SK-N-SH (cell line): Measurements from ENCODE around the gene PDGFRB. TPM values are rescaled to one million over a fixed set of nuclear protein-coding genes. Genes with fewer than 3 reads are reported as not detected.

Experiments used
- CTCF ChIA-PET: fragments of 300-600, 350-600 bp; formaldehyde crosslinking; extraction: SDS; loops from one replicate; lab custom pipeline; 2021; lab: Yijun Ruan, JAX
- POLR2A ChIA-PET: fragments of 350-600 bp; sonication (Branson Sonifier 250); formaldehyde crosslinking; extraction: SDS; loops from one replicate; lab custom pipeline; 2020; ENCODE audit warnings: antibody characterized with exemption, inconsistent platforms; lab: Yijun Ruan, JAX
- DNase-seq: peaks from one replicate; pipeline ENCODE4 v3.0.0; 2012
- H2AFZ ChIP-seq: fragments of 200-600 bp; sonication (generic); 2 replicates; pipeline ENCODE4 v1.8.1; 2016; ENCODE audit warnings: antibody characterized with exemption, mild to moderate bottlenecking, low read depth
- H3F3A ChIP-seq: fragments of 200-600 bp; sonication (generic); replicated peaks from 2 replicates; pipeline ENCODE3; 2016; ENCODE audit warnings: antibody characterized with exemption, mild to moderate bottlenecking; ENCODE audit not compliant: insufficient read depth
- H3K27ac ChIP-seq, 2 experiments: fragments of 200-500 bp in 1 of 2; fragments of 200-600 bp in 1 of 2; sonication (Bioruptor generic) in 1 of 2; sonication (generic), shearing (Covaris generic) in 1 of 2; 2 replicates each; pipeline versions ENCODE4 v1.5.1 to v1.6.1; 2014 to 2016; ENCODE audit warnings: low read depth in 2 of 2, inconsistent platforms in 1 of 2, low read length in 1 of 2, mild to moderate bottlenecking in 1 of 2, mixed read lengths in 1 of 2
- H3K27me3 ChIP-seq: fragments of 200-600 bp; sonication (generic), shearing (Covaris generic); 2 replicates; pipeline ENCODE4 v1.6.1; 2016; ENCODE audit warnings: mixed run types; ENCODE audit not compliant: insufficient read depth
- H3K36me3 ChIP-seq, 2 experiments: fragments of 200-500 bp in 1 of 2; fragments of 200-600 bp in 1 of 2; sonication (Bioruptor generic) in 1 of 2; sonication (generic) in 1 of 2; replicated peaks in 1 of 2; 2 replicates each; pipeline versions ENCODE3 to v1.5.1; 2014 to 2016; ENCODE audit warnings: low read length in 1 of 2, mild to moderate bottlenecking in 1 of 2; ENCODE audit not compliant: insufficient read depth in 2 of 2, control insufficient read depth in 1 of 2
- H3K4me1 ChIP-seq, 2 experiments: fragments of 200-500 bp in 1 of 2; fragments of 200-600 bp in 1 of 2; sonication (Bioruptor generic) in 1 of 2; sonication (generic), shearing (Covaris generic) in 1 of 2; 2 replicates each; pipeline versions ENCODE4 v1.5.1 to v1.6.1; 2014 to 2016; ENCODE audit warnings: low read depth in 1 of 2, low read length in 1 of 2, mixed run types in 1 of 2; ENCODE audit not compliant: insufficient read depth in 2 of 2, control insufficient read depth in 1 of 2
- H3K4me2 ChIP-seq: fragments of 200-600 bp; sonication (generic), shearing (Covaris generic); 2 replicates; pipeline ENCODE4 v1.6.1; 2017; ENCODE audit warnings: mixed run types
- H3K4me3 ChIP-seq, 2 experiments: fragments of 200-500 bp in 1 of 2; fragments of 200-600 bp in 1 of 2; sonication (Bioruptor generic) in 1 of 2; sonication (generic), shearing (Covaris generic) in 1 of 2; 2 replicates each; pipeline versions ENCODE4 v1.5.1 to v1.8.1; 2014 to 2016; ENCODE audit warnings: low read depth in 2 of 2, inconsistent platforms in 1 of 2, low read length in 1 of 2, mild to moderate bottlenecking in 1 of 2, mixed read lengths in 1 of 2, moderate library complexity in 1 of 2
- H3K79me2 ChIP-seq: fragments of 200-600 bp; sonication (generic); 2 replicates; pipeline ENCODE4 v1.8.1; 2017; ENCODE audit warnings: mild to moderate bottlenecking; ENCODE audit not compliant: insufficient read depth
- H3K9ac ChIP-seq: fragments of 200-600 bp; sonication (generic); 2 replicates; pipeline ENCODE4 v1.6.1; 2017; ENCODE audit warnings: mixed run types
- H3K9me2 ChIP-seq: fragments of 200-600 bp; sonication (generic); 2 replicates; pipeline ENCODE4 v1.6.1; 2017; ENCODE audit warnings: mixed run types
- H3K9me3 ChIP-seq: fragments of 200-600 bp; sonication (generic); 2 replicates; pipeline ENCODE4 v1.6.1; 2017; ENCODE audit warnings: mixed run types, mild to moderate bottlenecking, moderate library complexity
- H4K20me1 ChIP-seq: fragments of 200-600 bp; sonication (generic); 2 replicates; pipeline ENCODE4 v1.6.1; 2017; ENCODE audit warnings: mild to moderate bottlenecking, mixed run types; ENCODE audit not compliant: insufficient read depth
- ELF1 ChIP-seq: IDR thresholded peaks from 2 replicates; pipeline ENCODE4 v1.4.0; 2012
- WGBS: methylation state at CpG from one replicate; pipeline ENCODE4 v1.1.6; 2017; ENCODE audit warnings: low lambda C conversion rate; 5-methylcytosine and 5-hydroxymethylcytosine counted together
- polyA plus RNA-seq, 3 experiments: library from polyadenylated mRNA; depleted of rRNA; stranded (reverse); fragments of >200 nt; gene quantifications; 2 replicates each; pipeline ENCODE4 v1.2.3, GENCODE V29; 2012
- TF ChIP-seq, protein P1 (sequence below): fragments of 200-600 bp; sonication (generic); IDR thresholded peaks from 2 replicates; pipeline ENCODE4 v1.6.1; 2017; ENCODE audit warnings: antibody characterized with exemption, mild to moderate bottlenecking, moderate library complexity
- TF ChIP-seq, protein P2 (sequence below): IDR thresholded peaks from 2 replicates; pipeline ENCODE4 v1.6.1; 2012; ENCODE audit warnings: mild to moderate bottlenecking, low read depth, low read length, moderate library complexity

PDGFRB gene
- polyA plus RNA-seq, 1 of the 3 experiments (the other 2 are of a cell fraction): 32.1 TPM

DNA sequence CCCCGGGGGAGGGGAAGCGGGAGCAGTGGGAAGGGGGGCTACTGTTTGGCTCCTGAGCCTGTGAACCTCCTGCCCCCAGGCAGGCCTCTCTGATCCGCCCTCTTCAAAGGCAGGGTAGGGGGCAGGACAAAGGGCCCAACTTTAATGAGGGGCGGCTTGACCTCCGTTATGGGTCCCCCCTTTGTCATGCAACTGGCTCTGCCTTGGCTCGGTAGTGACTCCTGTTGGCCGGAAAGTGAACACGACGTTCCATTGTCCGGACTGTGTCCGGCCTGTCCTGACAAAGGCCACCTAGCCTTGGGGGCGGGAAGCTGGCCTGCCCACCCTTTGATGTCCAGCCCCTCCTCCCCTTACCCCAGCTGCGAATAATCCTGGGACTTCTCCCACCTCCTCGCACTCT lies 12.3 kb upstream of the PDGFRB start:
- CTCF ChIA-PET: interaction anchor here (0.7 to 1.6 kb wide), 12 partner anchors 9 to 182 kb away, joined by 3 to 6 read pairs (median 3); no protein-coding TSS in a partner anchor
- WGBS: 84% methylated on average over 14 of the region's 14 CpGs
- H3K4me3 ChIP-seq: no peak overlapping the region
- no peaks in the 10 kb centered on the region for H4K20me1 ChIP-seq
- no peak for TF ChIP-seq ELF1
- TF ChIP-seq, protein P1, sequence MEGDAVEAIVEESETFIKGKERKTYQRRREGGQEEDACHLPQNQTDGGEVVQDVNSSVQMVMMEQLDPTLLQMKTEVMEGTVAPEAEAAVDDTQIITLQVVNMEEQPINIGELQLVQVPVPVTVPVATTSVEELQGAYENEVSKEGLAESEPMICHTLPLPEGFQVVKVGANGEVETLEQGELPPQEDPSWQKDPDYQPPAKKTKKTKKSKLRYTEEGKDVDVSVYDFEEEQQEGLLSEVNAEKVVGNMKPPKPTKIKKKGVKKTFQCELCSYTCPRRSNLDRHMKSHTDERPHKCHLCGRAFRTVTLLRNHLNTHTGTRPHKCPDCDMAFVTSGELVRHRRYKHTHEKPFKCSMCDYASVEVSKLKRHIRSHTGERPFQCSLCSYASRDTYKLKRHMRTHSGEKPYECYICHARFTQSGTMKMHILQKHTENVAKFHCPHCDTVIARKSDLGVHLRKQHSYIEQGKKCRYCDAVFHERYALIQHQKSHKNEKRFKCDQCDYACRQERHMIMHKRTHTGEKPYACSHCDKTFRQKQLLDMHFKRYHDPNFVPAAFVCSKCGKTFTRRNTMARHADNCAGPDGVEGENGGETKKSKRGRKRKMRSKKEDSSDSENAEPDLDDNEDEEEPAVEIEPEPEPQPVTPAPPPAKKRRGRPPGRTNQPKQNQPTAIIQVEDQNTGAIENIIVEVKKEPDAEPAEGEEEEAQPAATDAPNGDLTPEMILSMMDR: peak; percentile 30
- no peak for DNase-seq
- H3K27me3 ChIP-seq: no peaks in the 10 kb centered on the region
- H3K9me2 ChIP-seq: no peaks in the 10 kb centered on the region
- no peak overlapping the region for H3K4me2 ChIP-seq
- no peak overlapping the region for H2AFZ ChIP-seq
- no peaks in the 10 kb centered on the region for H3K9me3 ChIP-seq
- H3K79me2 ChIP-seq: no peaks in the 10 kb centered on the region
- H3F3A ChIP-seq: no peaks in the 10 kb centered on the region
- no peak overlapping the region for H3K9ac ChIP-seq
- peaks cover 0 to 19% of the 10 kb centered on the region in 2 experiments; a peak in 1 of 4 replicates for H3K4me1 ChIP-seq
- no peak overlapping the region for H3K27ac ChIP-seq
- POLR2A ChIA-PET: no interaction called here
- no peaks in the 10 kb centered on the region for H3K36me3 ChIP-seq

DNA sequence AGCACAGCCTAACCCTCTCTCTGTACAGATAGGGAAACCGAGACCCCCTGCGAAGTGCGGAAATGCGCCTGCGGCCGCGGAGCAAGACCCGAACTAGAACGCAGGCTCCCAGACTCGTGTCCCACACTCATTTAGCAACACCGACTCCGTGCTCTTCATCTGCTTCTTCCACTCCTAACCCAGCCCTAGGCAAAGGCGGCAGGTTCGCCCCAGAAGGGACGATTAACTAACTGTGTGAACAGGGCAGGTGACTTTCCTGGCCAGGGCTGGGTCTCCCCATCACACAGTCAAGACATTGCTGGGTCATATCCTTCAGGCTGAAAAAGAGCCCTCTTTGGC lies 11.8 kb upstream of the PDGFRB start:
- no peak overlapping the region for H3K27ac ChIP-seq
- H3K79me2 ChIP-seq: no peaks in the 10 kb centered on the region
- H2AFZ ChIP-seq: no peak overlapping the region
- DNase-seq: no peak
- H4K20me1 ChIP-seq: no peaks in the 10 kb centered on the region
- CTCF ChIA-PET: interaction anchor here (0.7 to 1.6 kb wide), 5 partner anchors 15 to 183 kb away, joined by 3 to 5 read pairs (median 3); no protein-coding TSS in a partner anchor
- no peaks in the 10 kb centered on the region for H3F3A ChIP-seq
- H3K9me2 ChIP-seq: no peaks in the 10 kb centered on the region
- TF ChIP-seq, protein P2, sequence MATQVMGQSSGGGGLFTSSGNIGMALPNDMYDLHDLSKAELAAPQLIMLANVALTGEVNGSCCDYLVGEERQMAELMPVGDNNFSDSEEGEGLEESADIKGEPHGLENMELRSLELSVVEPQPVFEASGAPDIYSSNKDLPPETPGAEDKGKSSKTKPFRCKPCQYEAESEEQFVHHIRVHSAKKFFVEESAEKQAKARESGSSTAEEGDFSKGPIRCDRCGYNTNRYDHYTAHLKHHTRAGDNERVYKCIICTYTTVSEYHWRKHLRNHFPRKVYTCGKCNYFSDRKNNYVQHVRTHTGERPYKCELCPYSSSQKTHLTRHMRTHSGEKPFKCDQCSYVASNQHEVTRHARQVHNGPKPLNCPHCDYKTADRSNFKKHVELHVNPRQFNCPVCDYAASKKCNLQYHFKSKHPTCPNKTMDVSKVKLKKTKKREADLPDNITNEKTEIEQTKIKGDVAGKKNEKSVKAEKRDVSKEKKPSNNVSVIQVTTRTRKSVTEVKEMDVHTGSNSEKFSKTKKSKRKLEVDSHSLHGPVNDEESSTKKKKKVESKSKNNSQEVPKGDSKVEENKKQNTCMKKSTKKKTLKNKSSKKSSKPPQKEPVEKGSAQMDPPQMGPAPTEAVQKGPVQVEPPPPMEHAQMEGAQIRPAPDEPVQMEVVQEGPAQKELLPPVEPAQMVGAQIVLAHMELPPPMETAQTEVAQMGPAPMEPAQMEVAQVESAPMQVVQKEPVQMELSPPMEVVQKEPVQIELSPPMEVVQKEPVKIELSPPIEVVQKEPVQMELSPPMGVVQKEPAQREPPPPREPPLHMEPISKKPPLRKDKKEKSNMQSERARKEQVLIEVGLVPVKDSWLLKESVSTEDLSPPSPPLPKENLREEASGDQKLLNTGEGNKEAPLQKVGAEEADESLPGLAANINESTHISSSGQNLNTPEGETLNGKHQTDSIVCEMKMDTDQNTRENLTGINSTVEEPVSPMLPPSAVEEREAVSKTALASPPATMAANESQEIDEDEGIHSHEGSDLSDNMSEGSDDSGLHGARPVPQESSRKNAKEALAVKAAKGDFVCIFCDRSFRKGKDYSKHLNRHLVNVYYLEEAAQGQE: no peak
- peaks cover 0 to 19% of the 10 kb centered on the region in 2 experiments; a peak in 1 of 4 replicates for H3K4me1 ChIP-seq
- WGBS: 96% methylated on average over 15 of the region's 15 CpGs
- no peaks in the 10 kb centered on the region for H3K9me3 ChIP-seq
- H3K9ac ChIP-seq: no peak overlapping the region
- no peak overlapping the region for H3K4me2 ChIP-seq
- no peak overlapping the region for H3K4me3 ChIP-seq
- no peaks in the 10 kb centered on the region for H3K27me3 ChIP-seq
- POLR2A ChIA-PET: no interaction called here
- no peaks in the 10 kb centered on the region for H3K36me3 ChIP-seq
